Calu3 (cell line): ENCODE results near the gene RCOR1. TPM values are rescaled to one million over a fixed set of nuclear protein-coding genes. Genes with fewer than 3 reads are reported as not detected.

Experiments
- BruUV-seq: library from RNA; stranded (reverse); fragments of 400-500 nt; replicated peaks from 2 replicates; lab custom pipeline; 2021; lab: Mats Ljungman, UMichigan
- CTCF ChIA-PET: fragments of 300-600 bp; sonication (Branson Sonifier 250); formaldehyde crosslinking; loops from one replicate; lab custom pipeline; 2022; ENCODE audit warnings: antibody characterized with exemption; lab: Charles Lee
- DNase-seq: peaks from one replicate; pipeline ENCODE4 v3.0.0; 2022
- H3K27ac Mint-ChIP-seq: one replicate; pipeline ENCODE4 v1.8.0; 2022; ENCODE audit warnings: mixed read lengths; ENCODE audit not compliant: unreplicated experiment
- H3K27me3 Mint-ChIP-seq: one replicate; pipeline ENCODE4 v1.8.0; 2022; ENCODE audit warnings: mixed read lengths; ENCODE audit not compliant: unreplicated experiment
- H3K36me3 Mint-ChIP-seq: one replicate; pipeline ENCODE4 v1.8.0; 2022; ENCODE audit warnings: mild to moderate bottlenecking, moderate library complexity, mixed read lengths; ENCODE audit not compliant: insufficient read depth, unreplicated experiment
- H3K4me1 Mint-ChIP-seq: one replicate; pipeline ENCODE4 v1.8.0; 2022; ENCODE audit warnings: mild to moderate bottlenecking, low read depth, mixed read lengths; ENCODE audit not compliant: unreplicated experiment
- H3K4me3 Mint-ChIP-seq: one replicate; pipeline ENCODE4 v1.8.0; 2022; ENCODE audit warnings: mild to moderate bottlenecking, low read depth, moderate library complexity, mixed read lengths; ENCODE audit not compliant: unreplicated experiment
- H3K9me3 Mint-ChIP-seq: one replicate; pipeline ENCODE4 v1.8.0; 2022; ENCODE audit warnings: low read depth, mixed read lengths; ENCODE audit not compliant: unreplicated experiment
- CTCF ChIP-seq: fragments of 200-600 bp; IDR thresholded peaks from one replicate; pipeline ENCODE4 v1.8.0; 2022; ENCODE audit warnings: antibody characterized with exemption; ENCODE audit not compliant: unreplicated experiment
- intact Hi-C: fragments of 100-400 bp; cut with micrococcal nuclease; formaldehyde crosslinking; loops from one replicate; pipeline ENCODE4 v1.10.0; 2022; ENCODE audit not compliant: unreplicated experiment
- total RNA-seq: library from RNA; stranded (reverse); gene quantifications from 2 replicates; pipeline ENCODE4 v1.2.3, GENCODE V29; 2022

The RCOR1 gene
- total RNA-seq, 1 experiment from 2014 or later, result 28.6 TPM

GRCh38 chr14:102729268-102729667 is 136.8 kb downstream of the RCOR1 start:
- H3K4me1 Mint-ChIP-seq, result no peaks in the 10 kb centered on the region
- intact Hi-C loops, result no loop called here
- H3K36me3 Mint-ChIP-seq, result peaks cover 27% of the 10 kb centered on the region
- no peaks in the 10 kb centered on the region for H3K9me3 Mint-ChIP-seq
- DNase-seq, result no peak
- H3K4me3 Mint-ChIP-seq, result no peak overlapping the region
- no peak overlapping the region for H3K27ac Mint-ChIP-seq
- TF ChIP-seq CTCF, result no peak
- CTCF ChIA-PET, result interaction anchor here (0.6 kb wide), 1 partner anchor 17 kb away, joined by 6 read pairs; no protein-coding TSS in a partner anchor
- BruUV-seq, result no TSS peak
- no peaks in the 10 kb centered on the region for H3K27me3 Mint-ChIP-seq

GRCh38 chr14:102729825-102730224 is 137.4 kb downstream of the RCOR1 start:
- DNase-seq, result no peak
- Mint-ChIP-seq H3K4me3 (no peak overlapping the region), H3K36me3 (peaks cover 27% of the 10 kb centered on the region), H3K9me3 (no peaks in the 10 kb centered on the region), H3K4me1 (no peaks in the 10 kb centered on the region), H3K27me3 (no peaks in the 10 kb centered on the region), H3K27ac (no peak overlapping the region)
- no peak for TF ChIP-seq CTCF
- BruUV-seq, result no TSS peak
- CTCF ChIA-PET, result interaction anchor here (0.6 kb wide), 1 partner anchor 17 kb away, joined by 6 read pairs; no protein-coding TSS in a partner anchor
- intact Hi-C loops, result no loop called here

DNA sequence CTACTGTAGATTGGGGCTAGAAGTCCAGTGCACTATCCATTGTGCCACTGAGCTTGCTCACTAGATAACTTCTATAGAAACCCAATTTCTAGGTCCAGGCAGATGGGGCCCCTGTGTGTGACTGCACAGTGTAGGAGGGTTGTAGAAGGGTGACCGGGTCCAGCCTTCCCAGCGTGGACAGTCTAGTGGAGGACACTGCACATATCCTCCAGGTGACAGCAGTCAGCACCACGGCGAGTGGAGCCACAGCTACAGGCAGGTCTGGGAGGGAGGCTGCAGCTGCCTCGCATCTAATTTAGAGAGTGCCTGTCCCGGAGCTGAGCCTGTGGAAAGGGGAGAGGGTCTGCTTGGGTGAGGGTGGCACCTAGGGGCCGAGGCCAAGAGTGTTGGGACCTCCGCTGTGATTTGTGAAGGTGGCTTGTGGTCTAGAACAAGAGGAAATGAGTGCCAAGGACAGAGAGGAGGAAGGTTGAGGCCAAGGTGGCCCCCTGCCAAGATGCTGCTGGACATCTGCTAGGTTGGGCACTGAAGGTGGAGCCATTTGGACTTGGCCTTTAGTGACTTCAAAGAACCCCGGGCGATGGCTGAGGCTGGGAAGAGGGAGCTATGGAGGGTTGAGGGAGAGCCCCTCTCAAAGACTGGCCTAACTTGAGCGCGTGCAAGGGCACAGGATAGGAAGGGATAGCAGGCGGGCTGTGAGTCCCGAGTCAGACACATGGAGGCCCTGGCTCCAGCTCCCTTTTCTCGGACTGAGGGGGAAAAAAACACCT is 138.8 kb downstream of the RCOR1 start:
- Mint-ChIP-seq H3K9me3 (no peaks in the 10 kb centered on the region), H3K4me1 (no peaks in the 10 kb centered on the region), H3K4me3 (no peak overlapping the region), H3K27me3 (no peaks in the 10 kb centered on the region), H3K27ac (peak overlapping the region; percentile 60), H3K36me3 (peaks cover 22% of the 10 kb centered on the region)
- CTCF ChIA-PET, result no interaction called here
- no peak for TF ChIP-seq CTCF
- no TSS peak for BruUV-seq
- no peak for DNase-seq
- intact Hi-C loops, result no loop called here

- intact Hi-C loops, result no loop called here
- H3K27ac Mint-ChIP-seq, result no peak overlapping the region
- no peak for DNase-seq
- H3K9me3 Mint-ChIP-seq, result no peaks in the 10 kb centered on the region
- H3K27me3 Mint-ChIP-seq, result no peaks in the 10 kb centered on the region
- TF ChIP-seq CTCF, result no peak
- no TSS peak for BruUV-seq
- peaks cover 30% of the 10 kb centered on the region for H3K36me3 Mint-ChIP-seq
- H3K4me3 Mint-ChIP-seq, result no peak overlapping the region
- CTCF ChIA-PET, result no interaction called here
- H3K4me1 Mint-ChIP-seq, result no peaks in the 10 kb centered on the region
Observed at GRCh38 chr14:102731871-102732800, 139.7 kb downstream of the RCOR1 start.
